ENCODE data around the gene PUSL1.

PUSL1 gene

GRCh38 chr1:1324084-1324523 lies 15.7 kb downstream of the PUSL1 start:
- DNase-seq (ENCODE audit: low read depth in 1 of 2, low spot score in 1 of 2): no peak

GRCh38 chr1:1324524-1325287 lies 16.3 kb downstream of the PUSL1 start, which contains the start of the genes CPTP and INTS11:
Gene CPTP (plus strand): TSS chr1:1324802. CDS start chr1:1326911, 2,109 bp downstream.
Gene INTS11 (minus strand): TSS chr1:1324660. CDS start chr1:1324608, 52 bp downstream.
- DNase-seq (ENCODE audit: low read depth in 1 of 2, low spot score in 1 of 2): peak; percentile 92 to 94

GRCh38 chr1:1325288-1326074 lies 17.1 kb downstream of the PUSL1 start:
- DNase-seq (ENCODE audit: low read depth in 1 of 2, low spot score in 1 of 2): no peak

GRCh38 chr1:1326075-1326605 lies 17.7 kb downstream of the PUSL1 start:
- DNase-seq (ENCODE audit: low read depth in 1 of 2, low spot score in 1 of 2): no peak

GRCh38 chr1:1327291-1327690 lies 18.9 kb downstream of the PUSL1 start:
- no peak for DNase-seq (ENCODE audit: low read depth in 1 of 2, low spot score in 1 of 2)

- no peak for DNase-seq (ENCODE audit: low read depth in 1 of 2, low spot score in 1 of 2)
Observed at GRCh38 chr1:1328254-1328653, 19.9 kb downstream of the PUSL1 start.

- no peak for DNase-seq (ENCODE audit: low read depth in 1 of 2, low spot score in 1 of 2)
Observed at GRCh38 chr1:1329304-1330210, 21.2 kb downstream of the PUSL1 start.

- DNase-seq (ENCODE audit: low read depth in 1 of 2, low spot score in 1 of 2): no peak
Observed at GRCh38 chr1:1330366-1331067, 22.1 kb downstream of the PUSL1 start.

GRCh38 chr1:1331068-1331965 lies 22.9 kb downstream of the PUSL1 start, which contains the start of gene TAS1R3:
Gene TAS1R3 (plus strand): TSS chr1:1331280. CDS start chr1:1331346, 66 bp downstream.
- DNase-seq (ENCODE audit: low read depth in 1 of 2, low spot score in 1 of 2): no peak

- no peak for DNase-seq (ENCODE audit: low read depth in 1 of 2, low spot score in 1 of 2)
Observed at GRCh38 chr1:1332031-1332755, 23.8 kb downstream of the PUSL1 start.

- no peak for DNase-seq (ENCODE audit: low read depth in 1 of 2, low spot score in 1 of 2)
Observed at GRCh38 chr1:1332774-1333480, 24.5 kb downstream of the PUSL1 start.

- DNase-seq (ENCODE audit: low read depth in 1 of 2, low spot score in 1 of 2): no peak
Observed at GRCh38 chr1:1333551-1334241, 25.3 kb downstream of the PUSL1 start.

GRCh38 chr1:1334835-1335234 lies 26.4 kb downstream of the PUSL1 start:
- no peak for DNase-seq (ENCODE audit: low read depth in 1 of 2, low spot score in 1 of 2)

GRCh38 chr1:1335283-1335682 lies 26.9 kb downstream of the PUSL1 start:
- DNase-seq (ENCODE audit: low read depth in 1 of 2, low spot score in 1 of 2): no peak

GRCh38 chr1:1335792-1336248 lies 27.4 kb downstream of the PUSL1 start:
- DNase-seq (ENCODE audit: low read depth in 1 of 2, low spot score in 1 of 2): no peak

- DNase-seq (ENCODE audit: low read depth in 1 of 2, low spot score in 1 of 2): no peak
Observed at GRCh38 chr1:1336446-1336845, 28.0 kb downstream of the PUSL1 start.

All from stimulated activated CD4-positive, alpha-beta T cell treated with anti-CD3 and anti-CD28 coated beads, Interleukin-15, amount 100 ng/mL, for 1 hour (primary cell).